ENCODE data around the gene CACFD1. TPM values are rescaled to one million over a fixed set of nuclear protein-coding genes. Genes with fewer than 3 reads are reported as not detected.
A peak's percentile ranks its signal among the peaks of the same experiment; 100 is the strongest.

Gene CACFD1
- total and polyA plus RNA-seq, 2 of the 4 experiments (the other 2 are of a cell fraction), result 2.0 to 6.6 TPM

- TF ChIP-seq RFX5 (IDR thresholded peaks at IDR 0.05; ENCODE audit: low read depth, low read length), result no peak
These were observed 25.1 kb downstream of the CACFD1 start (continued) for GRCh38 chr9:133484671-133485437.

GRCh38 chr9:133485531-133486260 lies 25.9 kb downstream of the CACFD1 start:
- H3K27ac ChIP-seq (ENCODE audit: insufficient read depth, low read length), result no peak overlapping the region
- WGBS, 2 experiments (ENCODE audit: extremely low coverage in 2 of 2, insufficient read length in 1 of 2), result 69% methylated on average over 8 of the region's 25 CpGs; no CpG with 5 or more reads in 1 of the 2 experiments
- peak overlapping the region; percentile 66 for H2AFZ ChIP-seq (replicated peaks; ENCODE audit: low read length, poor library complexity)
- no peak overlapping the region for H4K8ac ChIP-seq (ENCODE audit: low read depth in 2 of 2, low read length in 2 of 2)
- no peaks in the 10 kb centered on the region; the same call in 1 of the 2 replicates for H3K9me1 ChIP-seq (ENCODE audit: insufficient read depth, low read length)
- intact Hi-C loops (cut with micrococcal nuclease), result loop anchor here (1.0 to 2.0 kb wide), 3 partner anchors 79 to 463 kb away; partner anchors contain the start of genes SURF1 and SURF2
- H2BK20ac ChIP-seq (ENCODE audit: low read depth, low read length), result no peak overlapping the region
- no peak overlapping the region for H2AK5ac ChIP-seq (ENCODE audit: low read depth, low read length)
- no peak overlapping the region for H2BK120ac ChIP-seq (ENCODE audit: low read depth, low read length)
- ATAC-seq (ENCODE audit: low read depth), result peak; percentile 4; the same call in 1 of the 2 replicates
- H3K14ac ChIP-seq (replicated peaks; ENCODE audit: low read depth, low read length), result no peak overlapping the region
- no peaks in the 10 kb centered on the region for H3K9me3 ChIP-seq (ENCODE audit: control insufficient read depth, insufficient read depth, low read length)
- in situ Hi-C loops (cut with MboI; ENCODE audit: low sequenced_read_pairs), result loop anchor here (10.0 to 25.0 kb wide), 2 partner anchors 81 to 448 kb away; partner anchors contain the start of gene GTF3C5
- DNase-seq, result no peak
- no peak overlapping the region for H3K4me2 ChIP-seq (ENCODE audit: low read depth, low read length)
- no peak overlapping the region for H2BK15ac ChIP-seq (ENCODE audit: low read depth, low read length)
- no TSS peak for BruUV-seq (replicated peaks)
- H3K23ac ChIP-seq (ENCODE audit: low read depth, low read length), result no peak overlapping the region
- no peak overlapping the region for H3K56ac ChIP-seq (ENCODE audit: extremely low read depth, insufficient read depth, low read length)
- no peak overlapping the region for H3K9ac ChIP-seq (ENCODE audit: low read depth, low read length)
- CTCF ChIA-PET, result interaction anchor here (0.6 to 0.8 kb wide), 2 partner anchors 69 to 928 kb away, joined by 3 read pairs; no protein-coding TSS in a partner anchor
- H3K36me3 ChIP-seq (ENCODE audit: control insufficient read depth, insufficient read depth, low read length), result no peaks in the 10 kb centered on the region
- H4K91ac ChIP-seq (ENCODE audit: insufficient read depth, low read depth, low read length), result no peak overlapping the region
- H3K4me3 ChIP-seq (ENCODE audit: insufficient read depth, low read depth, low read length), result no peak overlapping the region
- no peaks in the 10 kb centered on the region for H3K79me1 ChIP-seq (ENCODE audit: low read depth in 1 of 2, low read length in 2 of 2)
- POLR2A ChIA-PET (ENCODE audit: unreplicated experiment), result no interaction called here
- H3K4me1 ChIP-seq (ENCODE audit: control insufficient read depth, insufficient read depth, low read length), result peaks cover 2% of the 10 kb centered on the region; the same call in 1 of the 2 replicates
- H3K18ac ChIP-seq (ENCODE audit: low read depth, low read length), result no peak overlapping the region
- dilution Hi-C loops (cut with HindIII; ENCODE audit: low sequenced_read_pairs, unreplicated experiment), result no loop called here
- H2BK5ac ChIP-seq (ENCODE audit: low read depth, low read length, poor library complexity, severe bottlenecking), result no peak overlapping the region
- 0 out of 2 replicates have a peak, but pooled peaks cover 5% of the 10 kb centered on the region for H4K20me1 ChIP-seq (ENCODE audit: insufficient read depth, low read length)
- no peak overlapping the region for H2AK9ac ChIP-seq (replicated peaks; ENCODE audit: low read depth, low read length, poor library complexity)
- peaks cover 7% of the 10 kb centered on the region; the same call in 1 of the 2 replicates for H3K27me3 ChIP-seq (ENCODE audit: control insufficient read depth, insufficient read depth, low read length)
- no peak overlapping the region for H3K4ac ChIP-seq (ENCODE audit: low read depth, low read length)
- H4K5ac ChIP-seq (ENCODE audit: low read depth, low read length), result no peak overlapping the region
- no peak for TF ChIP-seq NFE2L2 (IDR thresholded peaks at IDR 0.05; ENCODE audit: low read depth, low read length)
- no peak for TF ChIP-seq RCOR1 (IDR thresholded peaks at IDR 0.05; ENCODE audit: insufficient replicate concordance, low read length)
- TF ChIP-seq CTCF (conservative IDR thresholded peaks at IDR 0.05; ENCODE audit: low read depth, low read length), result no peak
- TF ChIP-seq SMC3 (IDR thresholded peaks at IDR 0.05; ENCODE audit: low read depth, low read length), result no peak
- TF ChIP-seq RFX5 (IDR thresholded peaks at IDR 0.05; ENCODE audit: low read depth, low read length), result no peak
- no peak for TF ChIP-seq USF2 (IDR thresholded peaks at IDR 0.05; ENCODE audit: low read depth, low read length)
- TF ChIP-seq ELK1 (IDR thresholded peaks at IDR 0.05; ENCODE audit: borderline replicate concordance, low read depth, low read length), result no peak
- no peak for TF ChIP-seq MXI1 (IDR thresholded peaks at IDR 0.05; ENCODE audit: borderline replicate concordance, low read depth, low read length)
- TF ChIP-seq RAD21 (IDR thresholded peaks at IDR 0.05; ENCODE audit: low read length), result no peak

Data from IMR-90 (cell line).